T1000 (cell line): ENCODE results near the gene HTR5A.

Source experiments
- DNase-seq: peaks from one replicate; lab custom pipeline; 2025; ENCODE audit warnings: mixed read lengths; lab: John Stamatoyannopoulos, UW

Gene HTR5A

GRCh38 chr7:155090684-155091083, 20.6 kb downstream of the HTR5A start:
- no peak for DNase-seq

DNA sequence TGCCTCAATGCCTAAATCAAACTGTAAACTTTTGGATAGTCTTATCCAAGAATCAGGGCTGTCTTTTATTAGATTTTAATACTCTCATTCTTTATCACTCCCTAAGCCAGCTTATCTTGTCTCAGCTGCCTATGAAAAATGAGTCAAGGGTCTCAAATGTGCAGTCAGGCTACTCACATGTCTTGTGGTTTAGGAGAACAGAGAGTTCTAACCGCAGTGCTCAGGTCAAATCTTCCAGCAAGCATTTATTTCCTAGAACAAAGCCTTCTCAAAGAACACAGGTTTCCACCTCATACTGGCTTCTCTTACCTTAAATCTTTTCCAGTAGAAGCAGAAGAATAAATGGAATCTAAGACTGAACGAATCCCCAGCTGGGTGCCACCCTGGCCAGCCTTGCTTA, 23.5 kb downstream of the HTR5A start:
- DNase-seq: no peak

DNA sequence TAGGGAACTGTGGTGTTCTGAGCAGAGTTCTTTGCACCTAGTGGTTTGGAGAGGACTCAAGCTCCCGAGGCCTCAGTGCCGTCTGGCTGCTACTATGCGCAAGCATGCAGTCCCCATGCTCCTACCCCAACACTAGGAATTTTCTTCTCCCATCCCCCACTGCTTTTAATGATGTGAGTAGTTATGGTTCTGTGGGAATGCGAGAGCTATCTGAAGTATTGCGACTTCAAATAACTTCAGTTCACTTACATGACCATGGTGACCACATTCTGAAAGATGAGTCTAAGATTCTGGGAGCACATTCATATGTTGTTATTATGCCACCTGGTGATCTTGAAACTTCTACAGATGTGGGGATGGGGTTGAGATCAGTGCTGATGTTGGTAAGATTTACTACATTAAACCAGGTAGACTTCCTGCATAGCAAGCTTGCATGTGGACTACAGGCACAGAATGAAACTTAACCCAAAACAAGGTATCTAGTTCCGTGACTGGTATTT, 24.6 kb downstream of the HTR5A start:
- no peak for DNase-seq

- DNase-seq: no peak
Measured at GRCh38 chr7:155097338-155097737, 27.2 kb downstream of the HTR5A start.

DNA sequence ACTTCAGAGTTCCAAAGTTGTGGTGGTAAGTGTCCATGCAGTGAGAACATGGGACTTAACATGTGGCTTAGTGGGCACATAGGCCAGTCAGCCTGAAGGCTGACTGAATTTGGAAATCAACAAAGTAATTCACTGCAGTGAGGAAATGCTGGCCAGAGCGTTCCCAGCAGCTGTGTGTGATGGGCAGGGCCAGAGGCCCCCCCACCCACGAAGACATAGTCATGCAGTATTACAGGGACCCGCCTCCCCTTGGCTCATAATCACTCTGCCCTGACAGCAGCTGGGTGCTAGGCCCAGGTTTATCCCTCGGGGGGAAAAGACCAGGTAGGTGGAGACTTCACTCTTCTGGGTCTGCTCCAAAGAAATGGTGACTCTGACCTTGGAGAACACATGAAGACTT, 33.7 kb downstream of the HTR5A start:
- DNase-seq: no peak

- no peak for DNase-seq
Measured at GRCh38 chr7:155104913-155105312, 34.8 kb downstream of the HTR5A start.

GRCh38 chr7:155106356-155106755, 36.2 kb downstream of the HTR5A start:
- no peak for DNase-seq

GRCh38 chr7:155107126-155107525, 37.0 kb downstream of the HTR5A start:
- no peak for DNase-seq

- no peak for DNase-seq
Measured at GRCh38 chr7:155108144-155108901, 38.2 kb downstream of the HTR5A start.

DNA sequence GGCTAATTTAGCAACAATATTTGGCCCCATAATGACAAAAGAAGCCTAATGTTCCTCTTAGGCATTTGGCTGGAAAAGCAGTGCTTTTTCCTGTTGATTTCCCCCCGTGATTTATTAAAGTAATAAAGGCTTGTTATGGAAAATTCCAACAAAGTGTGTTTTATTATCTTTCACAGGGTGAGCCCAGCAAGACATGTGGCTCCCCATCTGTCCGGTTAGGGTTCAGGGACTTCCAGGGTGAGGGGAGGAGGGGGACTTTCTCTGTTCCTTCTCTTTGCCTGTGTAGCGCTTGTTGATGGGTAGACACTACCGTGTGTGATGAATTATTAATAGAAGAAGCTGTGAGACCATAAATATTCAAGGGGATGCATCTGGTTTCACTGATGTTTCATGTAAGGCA, 39.0 kb downstream of the HTR5A start:
- no peak for DNase-seq

DNA sequence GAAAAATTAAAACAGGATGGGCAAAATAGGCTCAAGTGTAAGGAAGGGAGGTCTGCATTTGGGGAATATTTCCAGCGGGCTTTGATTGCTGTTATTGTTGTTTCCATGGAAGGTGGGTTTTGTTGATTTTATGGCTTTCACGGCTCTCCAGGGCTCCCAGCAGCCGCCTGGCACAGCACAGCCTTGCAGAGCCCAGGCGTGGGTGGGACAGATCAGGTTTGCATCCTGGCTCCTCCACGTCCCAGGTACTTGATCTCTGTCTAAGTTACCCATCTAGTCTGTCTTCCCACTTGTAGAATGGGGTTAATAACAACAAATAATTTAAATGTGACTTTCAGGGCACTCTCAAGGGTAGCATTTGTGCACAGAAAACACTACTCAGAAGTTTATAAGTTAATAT, 45.2 kb downstream of the HTR5A start:
- DNase-seq: no peak

- DNase-seq: no peak
Measured at GRCh38 chr7:155119801-155120382, 49.8 kb downstream of the HTR5A start.

GRCh38 chr7:155120460-155120859, 50.3 kb downstream of the HTR5A start:
- DNase-seq: no peak

DNA sequence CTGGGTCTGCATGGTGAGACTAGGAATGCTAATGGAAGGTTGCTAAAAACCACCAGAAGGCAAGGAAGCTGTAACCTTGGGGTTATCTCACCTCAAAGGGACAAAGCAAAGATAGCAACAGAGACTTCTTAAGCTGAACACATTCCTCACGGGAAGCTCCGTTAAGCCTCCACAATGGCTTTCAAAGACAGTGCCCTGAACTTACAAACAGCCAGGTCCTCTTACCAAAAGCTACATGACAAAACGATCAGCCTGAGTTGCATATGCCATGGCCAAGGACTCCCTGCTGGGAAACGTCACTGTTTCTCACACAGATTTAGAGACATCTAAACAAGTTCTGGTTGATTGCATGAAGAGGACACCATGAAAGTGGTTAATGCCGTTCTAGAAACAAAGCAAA, 52.7 kb downstream of the HTR5A start:
- no peak for DNase-seq

GRCh38 chr7:155123413-155123812, 53.3 kb downstream of the HTR5A start:
- DNase-seq: no peak

DNA sequence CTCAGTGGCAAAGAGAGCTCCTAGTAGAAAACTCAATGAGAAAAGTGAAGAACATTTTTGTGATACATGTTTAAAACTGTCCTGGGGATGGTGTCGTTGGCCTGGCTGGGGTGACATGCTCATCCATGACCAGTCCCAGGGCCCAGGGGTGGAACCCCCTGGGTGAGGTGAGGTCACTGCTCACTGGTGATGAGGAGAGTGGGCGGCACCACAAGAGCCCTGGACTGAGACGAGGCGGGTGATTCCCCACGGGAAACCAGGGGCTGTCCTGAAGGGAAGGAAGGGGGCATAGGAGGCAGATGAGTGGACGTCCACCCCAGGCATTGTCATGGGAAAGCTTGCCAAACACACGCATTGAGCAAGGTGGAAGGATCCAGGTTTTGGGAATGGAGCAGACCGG, 54.6 kb downstream of the HTR5A start:
- no peak for DNase-seq

- DNase-seq: no peak
Measured at GRCh38 chr7:155129186-155129585, 59.1 kb downstream of the HTR5A start.

DNA sequence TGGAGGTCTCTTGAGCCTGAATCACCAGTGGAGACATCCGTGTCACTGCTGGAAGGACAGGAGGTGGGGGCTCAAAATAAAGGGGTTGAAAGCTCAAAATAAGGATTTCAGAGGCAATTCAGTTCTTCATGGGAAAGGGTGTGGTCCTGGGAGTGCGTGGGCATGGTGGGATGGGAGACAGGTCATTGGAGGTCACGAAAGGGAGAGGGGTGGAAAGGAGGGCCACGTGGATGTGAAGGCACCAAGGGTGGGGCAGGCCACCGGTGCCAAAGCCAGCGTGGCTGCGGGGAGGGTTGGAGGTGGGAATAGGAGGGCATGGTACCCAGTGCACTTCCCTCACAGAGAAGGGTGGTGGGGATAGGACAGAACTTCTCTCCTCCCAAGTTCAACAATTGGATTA, 59.7 kb downstream of the HTR5A start:
- DNase-seq: no peak

GRCh38 chr7:155130493-155130892, 60.4 kb downstream of the HTR5A start:
- DNase-seq: no peak

- no peak for DNase-seq
Measured at GRCh38 chr7:155131090-155131489, 61.0 kb downstream of the HTR5A start.

GRCh38 chr7:155132431-155132830, 62.3 kb downstream of the HTR5A start:
- no peak for DNase-seq

DNA sequence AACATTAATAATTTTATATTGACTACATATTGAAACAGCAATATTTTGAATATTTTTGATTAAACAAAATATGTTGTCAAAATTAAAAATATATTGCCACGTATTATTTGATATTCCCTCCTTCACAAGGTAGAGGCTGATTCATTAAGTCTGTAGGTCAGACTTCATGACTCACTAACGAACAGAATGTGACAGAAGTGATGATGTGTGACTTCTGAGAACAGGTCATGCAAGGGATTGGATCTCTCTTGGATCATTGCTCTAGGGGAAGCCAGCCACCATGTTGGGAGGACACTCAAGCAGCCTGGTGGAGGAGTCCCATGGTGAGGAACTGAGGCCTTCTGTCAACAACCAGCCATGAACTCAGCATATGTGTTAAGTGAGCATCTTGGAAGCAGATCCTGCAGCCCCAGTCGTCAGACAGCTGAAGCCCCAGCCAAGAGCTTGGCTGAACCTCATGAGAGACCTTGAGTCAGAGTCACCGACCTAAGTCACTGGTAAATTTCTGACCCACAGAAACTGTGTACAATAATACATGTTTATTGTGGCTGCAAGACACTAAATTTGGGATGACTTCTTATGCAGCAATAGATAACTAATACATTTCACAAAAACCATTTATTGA, 66.6 kb downstream of the HTR5A start:
- no peak for DNase-seq
